ENCODE data around the gene GPR17. TPM values are rescaled to one million over a fixed set of nuclear protein-coding genes. Genes with fewer than 3 reads are reported as not detected.

GPR17 gene
- polyA plus RNA-seq, 1 donor (not counting 4 experiments of a cell fraction or from before 2014, with no cell fraction given), result not detected

GRCh38 chr2:127612111-127612822 lies 33.7 kb upstream of the GPR17 start:
- no peaks in the 10 kb centered on the region for H3K27me3 ChIP-seq (ENCODE audit: control insufficient read depth, extremely low read depth, insufficient read depth, low read length)
- H3K9me1 ChIP-seq (ENCODE audit: control insufficient read depth, extremely low read depth, insufficient read depth, low read length), result no peaks in the 10 kb centered on the region
- H2AFZ ChIP-seq (ENCODE audit: control insufficient read depth, low read length), result no peak overlapping the region
- H3K4me3 ChIP-seq (ENCODE audit: control insufficient read depth in 2 of 3, extremely low read depth in 1 of 3, insufficient read depth in 2 of 3, low read depth in 1 of 3, low read length in 3 of 3), result no peak overlapping the region
- no peak overlapping the region for H3K9ac ChIP-seq (ENCODE audit: control insufficient read depth, extremely low read depth, insufficient read depth, low read length)
- H3K36me3 ChIP-seq (ENCODE audit: control insufficient read depth in 2 of 2, extremely low read depth in 1 of 2, insufficient read depth in 2 of 2, low read length in 2 of 2), result no peaks in the 10 kb centered on the region
- no peak overlapping the region for H3K27ac ChIP-seq (ENCODE audit: control insufficient read depth, insufficient read depth, low read length)
- no peaks in the 10 kb centered on the region for H3K9me3 ChIP-seq (ENCODE audit: control insufficient read depth, low read depth, low read length)
- no peaks in the 10 kb centered on the region for H3K79me2 ChIP-seq (ENCODE audit: control insufficient read depth, insufficient read depth, low read length)
- dilution Hi-C loops (cut with MboI; ENCODE audit: extremely low pct_ligation_motif_present, low sequenced_read_pairs), result no loop called here
- H4K20me1 ChIP-seq (ENCODE audit: control insufficient read depth, extremely low read depth, insufficient read depth, low read length), result no peaks in the 10 kb centered on the region
- H3K4me2 ChIP-seq (ENCODE audit: control insufficient read depth, extremely low read depth, insufficient read depth, low read depth, low read length), result no peak overlapping the region
- TF ChIP-seq CTCF (optimal IDR thresholded peaks at IDR 0.05 in 1 of 3, IDR thresholded peaks at IDR 0.05 in 1 of 3, conservative IDR thresholded peaks at IDR 0.05 in 1 of 3; ENCODE audit: extremely low read depth in 1 of 3, insufficient read depth in 2 of 3, low read length in 3 of 3), result no peak
- TF ChIP-seq EZH2 (IDR thresholded peaks at IDR 0.05; ENCODE audit: low read length), result no peak
- H3K4me1 ChIP-seq (ENCODE audit: control insufficient read depth, extremely low read depth, insufficient read depth, low read length), result peaks cover 3% of the 10 kb centered on the region
- DNase-seq (ENCODE audit: low read depth, low spot score) (no peak), FAIRE-seq (no peak)

GRCh38 chr2:127614246-127614645 lies 31.7 kb upstream of the GPR17 start:
- dilution Hi-C loops (cut with MboI; ENCODE audit: extremely low pct_ligation_motif_present, low sequenced_read_pairs), result no loop called here
- H3K4me2 ChIP-seq (ENCODE audit: control insufficient read depth, extremely low read depth, insufficient read depth, low read depth, low read length), result no peak overlapping the region
- no peak overlapping the region for H3K27ac ChIP-seq (ENCODE audit: control insufficient read depth, insufficient read depth, low read length)

More at GRCh38 chr2:127614246-127614645, 31.7 kb upstream of the GPR17 start:
- FAIRE-seq, result no peak
- H3K36me3 ChIP-seq (ENCODE audit: control insufficient read depth in 2 of 2, extremely low read depth in 1 of 2, insufficient read depth in 2 of 2, low read length in 2 of 2), result no peaks in the 10 kb centered on the region
- no peaks in the 10 kb centered on the region for H3K9me3 ChIP-seq (ENCODE audit: control insufficient read depth, low read depth, low read length)
- H4K20me1 ChIP-seq (ENCODE audit: control insufficient read depth, extremely low read depth, insufficient read depth, low read length), result no peaks in the 10 kb centered on the region
- no peak overlapping the region for H2AFZ ChIP-seq (ENCODE audit: control insufficient read depth, low read length)
- no peak for DNase-seq (ENCODE audit: low read depth, low spot score)
- H3K4me3 ChIP-seq (ENCODE audit: control insufficient read depth in 2 of 3, extremely low read depth in 1 of 3, insufficient read depth in 2 of 3, low read depth in 1 of 3, low read length in 3 of 3), result no peak overlapping the region
- no peak overlapping the region for H3K9ac ChIP-seq (ENCODE audit: control insufficient read depth, extremely low read depth, insufficient read depth, low read length)
- no peaks in the 10 kb centered on the region for H3K9me1 ChIP-seq (ENCODE audit: control insufficient read depth, extremely low read depth, insufficient read depth, low read length)
- H3K79me2 ChIP-seq (ENCODE audit: control insufficient read depth, insufficient read depth, low read length), result no peaks in the 10 kb centered on the region
- no peaks in the 10 kb centered on the region for H3K27me3 ChIP-seq (ENCODE audit: control insufficient read depth, extremely low read depth, insufficient read depth, low read length)
- H3K4me1 ChIP-seq (ENCODE audit: control insufficient read depth, extremely low read depth, insufficient read depth, low read length), result peaks cover 3% of the 10 kb centered on the region
- TF ChIP-seq EZH2 (IDR thresholded peaks at IDR 0.05; ENCODE audit: low read length), result no peak

All from keratinocyte (primary cell).